B cell (primary cell): ENCODE results near the gene KCNJ6. TPM values are rescaled to one million over a fixed set of nuclear protein-coding genes. Genes with fewer than 3 reads are reported as not detected.

ENCODE experiments used
- ATAC-seq: fragments of 200-7000 bp; cut with Tn5 transposase; one replicate; pipeline ENCODE4 v1.10.0; 2021; ENCODE audit warnings: low read depth, mild to moderate bottlenecking, moderate number of reproducible peaks, moderate library complexity
- CTCF ChIA-PET: fragments of 350-600 bp; sonication (Branson Sonifier 250); formaldehyde crosslinking; loops from one replicate; lab custom pipeline; 2021; ENCODE audit warnings: antibody characterized with exemption, inconsistent platforms; lab: Charles Lee
- POLR2A ChIA-PET: fragments of 350-600 bp; sonication (Branson Sonifier 250); formaldehyde crosslinking; loops from one replicate; lab custom pipeline; 2021; ENCODE audit warnings: antibody characterized with exemption; lab: Charles Lee
- DNase-seq: peaks from one replicate; pipeline ENCODE4 v3.0.0; 2013
- H2AFZ ChIP-seq: 2 replicates; pipeline ENCODE4 v1.6.1; 2012; ENCODE audit warnings: mild to moderate bottlenecking, low read depth, low read length; ENCODE audit not compliant: insufficient read depth, poor library complexity, severe bottlenecking
- H3K27ac ChIP-seq, 2 donors: 1 replicate in 1 of 2; 2 replicates in 1 of 2; pipeline ENCODE4 v1.5.1; 2012 to 2013; ENCODE audit warnings: low read length in 2 of 2, mild to moderate bottlenecking in 2 of 2, moderate library complexity in 1 of 2
- H3K27me3 ChIP-seq, 4 experiments: fragments of 200-600 bp in 1 of 4; sonication (generic) in 1 of 4; replicated peaks in 1 of 4; 1 replicate in 2 of 4; 2 replicates in 2 of 4; pipeline versions ENCODE4 v1.6.1 to v1.7.0; 2013 to 2016; ENCODE audit warnings: low read length in 3 of 4, mild to moderate bottlenecking in 2 of 4, mixed read lengths in 1 of 4, moderate library complexity in 1 of 4; ENCODE audit not compliant: insufficient read depth in 4 of 4, control insufficient read depth in 3 of 4; ENCODE audit errors: control extremely low read depth in 1 of 4
- H3K36me3 ChIP-seq, 2 experiments: replicated peaks in 1 of 2; 1 replicate in 1 of 2; 2 replicates in 1 of 2; pipeline versions ENCODE4 v1.6.1 to v1.7.1; 2013; ENCODE audit warnings: low read length in 1 of 2; ENCODE audit not compliant: insufficient read depth in 2 of 2, control insufficient read depth in 1 of 2; ENCODE audit errors: control extremely low read depth in 1 of 2, extremely low read depth in 1 of 2
- H3K4me1 ChIP-seq, 2 donors: fragments of 200-600 bp in 1 of 2; sonication (generic) in 1 of 2; 1 replicate in 1 of 2; 2 replicates in 1 of 2; pipeline versions ENCODE4 v1.5.1 to v1.6.1; 2013 to 2017; ENCODE audit warnings: low read length in 2 of 2; ENCODE audit not compliant: control insufficient read depth in 2 of 2, insufficient read depth in 2 of 2
- H3K4me2 ChIP-seq: replicated peaks from 2 replicates; pipeline ENCODE3; 2012; ENCODE audit warnings: mild to moderate bottlenecking, low read depth, low read length; ENCODE audit not compliant: poor library complexity, severe bottlenecking
- H3K4me3 ChIP-seq, 5 experiments: fragments of 200-600 bp in 1 of 5; sonication (generic) in 1 of 5; 1 replicate in 3 of 5; 2 replicates in 2 of 5; pipeline versions ENCODE4 v1.5.1 to v1.7.0; 2011 to 2016; ENCODE audit warnings: low read length in 4 of 5, mild to moderate bottlenecking in 4 of 5, low read depth in 2 of 5, control low read depth in 1 of 5, moderate library complexity in 1 of 5; ENCODE audit not compliant: insufficient read depth in 1 of 5; ENCODE audit errors: control extremely low read depth in 1 of 5, extremely low read depth in 1 of 5
- H3K79me2 ChIP-seq: fragments of 200-600 bp; sonication (generic); one replicate; pipeline ENCODE4 v1.6.0; 2016; ENCODE audit warnings: low read length; ENCODE audit not compliant: control insufficient read depth, insufficient read depth
- H3K9ac ChIP-seq: fragments of 200-600 bp; sonication (generic); 2 replicates; pipeline ENCODE4 v1.6.1; 2017; ENCODE audit warnings: mild to moderate bottlenecking, low read length, moderate library complexity
- H3K9me3 ChIP-seq, 3 donors: one replicate each; pipeline versions ENCODE4 v1.6.1 to v1.7.1; 2013; ENCODE audit warnings: low read length in 2 of 3; ENCODE audit not compliant: control insufficient read depth in 2 of 3, insufficient read depth in 1 of 3; ENCODE audit errors: control extremely low read depth in 1 of 3
- H4K20me1 ChIP-seq: 2 replicates; pipeline ENCODE4 v1.6.0; 2012; ENCODE audit warnings: mild to moderate bottlenecking, low read length; ENCODE audit not compliant: insufficient read depth, control insufficient read depth, poor library complexity, severe bottlenecking
- H3K27ac Mint-ChIP-seq: one replicate; pipeline ENCODE4 v1.8.0; 2021; ENCODE audit warnings: mixed read lengths
- H3K27me3 Mint-ChIP-seq: one replicate; pipeline ENCODE4 v1.8.0; 2021; ENCODE audit warnings: mixed read lengths
- H3K4me1 Mint-ChIP-seq: one replicate; pipeline ENCODE4 v1.8.0; 2021; ENCODE audit warnings: mixed read lengths
- H3K4me3 Mint-ChIP-seq: one replicate; pipeline ENCODE4 v1.8.0; 2021; ENCODE audit warnings: mixed read lengths
- H3K9me3 Mint-ChIP-seq: one replicate; pipeline ENCODE4 v1.8.0; 2022; ENCODE audit warnings: mixed read lengths; ENCODE audit not compliant: insufficient read depth
- CTCF ChIP-seq: fragments of 200-600 bp; IDR thresholded peaks from one replicate; pipeline ENCODE4 v1.8.0; 2022; ENCODE audit warnings: antibody characterized with exemption, mild to moderate bottlenecking
- EZH2 ChIP-seq: IDR thresholded peaks from 2 replicates; pipeline ENCODE4 v1.6.1; 2012; ENCODE audit warnings: borderline replicate concordance, low read depth, mild to moderate bottlenecking, moderate library complexity, low read length; ENCODE audit not compliant: insufficient read depth, poor library complexity, severe bottlenecking
- WGBS: methylation state at CpG from one replicate; pipeline ENCODE4 v1.1.5; 2013; ENCODE audit warnings: missing lambda C conversion rate; ENCODE audit not compliant: insufficient coverage; 5-methylcytosine and 5-hydroxymethylcytosine counted together
- intact Hi-C: fragments of 100-400 bp; cut with micrococcal nuclease; formaldehyde crosslinking; loops from one replicate; pipeline ENCODE4 v1.10.0; 2022
- polyA plus RNA-seq: library from polyadenylated mRNA; depleted of rRNA; stranded (reverse); fragments of >200 nt; gene quantifications from 2 replicates; pipeline ENCODE4 v1.2.3, GENCODE V29; 2012
- total RNA-seq, 2 donors: library from RNA; stranded (reverse); fragments of 120-200 nt in 1 of 2; gene quantifications; 1 replicate in 1 of 2; 2 replicates in 1 of 2; pipeline versions ENCODE4 v1.2.3 to v1.2.4, GENCODE V29; 2013 to 2022

Gene KCNJ6
- total and polyA plus RNA-seq, 2 donors (not counting 1 experiment from before 2014, with no cell fraction given) = not detected

DNA sequence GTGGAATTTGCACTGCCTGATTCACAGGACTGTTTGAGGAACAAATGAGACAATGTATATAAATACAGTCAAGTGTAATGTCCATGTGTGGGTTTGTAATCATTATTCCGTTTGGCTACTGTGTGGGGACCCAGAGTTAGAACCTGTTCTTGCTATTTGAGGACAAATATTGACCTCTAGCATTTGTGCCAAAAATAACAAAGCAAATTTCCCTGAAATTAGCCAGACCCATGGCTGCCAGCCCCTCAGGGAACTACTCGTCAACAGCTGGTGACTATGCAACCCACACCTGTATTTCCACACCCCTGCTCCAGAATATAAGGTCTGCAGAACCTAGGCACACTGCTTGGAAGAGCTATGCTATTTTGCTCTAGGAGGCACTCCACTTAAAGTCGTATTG is 70.7 kb downstream of the KCNJ6 start:
- Histone ChIP-seq H3K4me3 (no peak overlapping the region), H3K9ac (no peak overlapping the region), H3K36me3 (no peaks in the 10 kb centered on the region), H2AFZ (no peak overlapping the region), H3K4me2 (no peak overlapping the region), H4K20me1 (no peaks in the 10 kb centered on the region), H3K79me2 (no peaks in the 10 kb centered on the region), H3K9me3 (peaks cover 0 to 7% (median 0%) of the 10 kb centered on the region in 3 donors), H3K27ac (no peak overlapping the region), H3K4me1 (no peaks in the 10 kb centered on the region), H3K27me3 (no peaks in the 10 kb centered on the region)
- no peaks in the 10 kb centered on the region for H3K4me1 Mint-ChIP-seq
- ATAC-seq (no peak), DNase-seq (no peak)
- peaks cover 3% of the 10 kb centered on the region for H3K9me3 Mint-ChIP-seq
- intact Hi-C loops = no loop called here
- 82% methylated on average over 2 of the region's 3 CpGs for WGBS
- H3K27ac Mint-ChIP-seq = no peak overlapping the region
- peaks cover 14% of the 10 kb centered on the region for H3K27me3 Mint-ChIP-seq
- H3K4me3 Mint-ChIP-seq = no peak overlapping the region
- POLR2A ChIA-PET = no interaction called here
- TF ChIP-seq CTCF = no peak
- TF ChIP-seq EZH2 = no peak
- CTCF ChIA-PET = no interaction called here

- no peak overlapping the region for H2AFZ ChIP-seq
- H3K27ac ChIP-seq = no peak overlapping the region
- DNase-seq (no peak), ATAC-seq (no peak)
- no CpG with 5 or more reads among the region's 1 CpG for WGBS
- H3K36me3 ChIP-seq = no peaks in the 10 kb centered on the region
- peaks cover 3% of the 10 kb centered on the region for H3K9me3 Mint-ChIP-seq
- peaks cover 14% of the 10 kb centered on the region for H3K27me3 Mint-ChIP-seq
- ChIA-PET POLR2A (no interaction called here), CTCF (no interaction called here)
- intact Hi-C loops = no loop called here
- H3K9ac ChIP-seq = no peak overlapping the region
- H3K27ac Mint-ChIP-seq = no peak overlapping the region
- no peaks in the 10 kb centered on the region for H3K79me2 ChIP-seq
- no peak overlapping the region for H3K4me3 Mint-ChIP-seq
- H3K4me1 Mint-ChIP-seq = no peaks in the 10 kb centered on the region
- no peaks in the 10 kb centered on the region for H3K4me1 ChIP-seq
- no peak overlapping the region for H3K4me3 ChIP-seq
- H3K4me2 ChIP-seq = no peak overlapping the region
- H4K20me1 ChIP-seq = no peaks in the 10 kb centered on the region
- no peak for TF ChIP-seq CTCF
- no peak for TF ChIP-seq EZH2
- H3K27me3 ChIP-seq = no peaks in the 10 kb centered on the region
- peaks cover 0 to 3% (median 0%) of the 10 kb centered on the region in 3 donors for H3K9me3 ChIP-seq
Observed at GRCh38 chr21:37843191-37843590, 73.1 kb downstream of the KCNJ6 start.
